HepG2 (cell line): ENCODE measurements around the gene HDGF. TPM values are rescaled to one million over a fixed set of nuclear protein-coding genes. Genes with fewer than 3 reads are reported as not detected.
A peak's percentile ranks its signal among the peaks of the same experiment; 100 is the strongest.

ENCODE experiments used
- AHR ChIP-seq: IDR thresholded peaks from 2 replicates; pipeline ENCODE4 v1.6.1; 2018; ENCODE audit warnings: missing genetic modification reagents, missing compliant biosample characterization
- FOXM1 ChIP-seq: sonication (generic); formaldehyde crosslinking; IDR thresholded peaks from 2 replicates; pipeline ENCODE4 v1.5.0; 2020; ENCODE audit warnings: missing genetic modification reagents
- GFI1 ChIP-seq: sonication (generic); formaldehyde crosslinking; IDR thresholded peaks from 2 replicates; pipeline ENCODE4 v1.5.0; 2020; ENCODE audit warnings: missing genetic modification reagents, mild to moderate bottlenecking, borderline replicate concordance
- GTF2F1 ChIP-seq: fragments of 150-350 bp; IDR thresholded peaks from 2 replicates; pipeline ENCODE4 v1.6.1; 2014; ENCODE audit warnings: low read length
- IKZF4 ChIP-seq: sonication (generic); formaldehyde crosslinking; IDR thresholded peaks from 2 replicates; pipeline ENCODE4 v1.5.1; 2020; ENCODE audit warnings: borderline replicate concordance, mild to moderate bottlenecking, low read depth, missing genetic modification reagents; ENCODE audit errors: not compliant biosample characterization
- KLF15 ChIP-seq: sonication (generic); formaldehyde crosslinking; IDR thresholded peaks from 2 replicates; pipeline ENCODE4 v1.8.1; 2023; ENCODE audit warnings: borderline replicate concordance, mild to moderate bottlenecking, inconsistent platforms, missing genetic modification reagents, mixed read lengths
- MED13 ChIP-seq: sonication (generic); formaldehyde crosslinking; IDR thresholded peaks from 2 replicates; pipeline ENCODE4 v1.5.0; 2020; ENCODE audit warnings: missing genetic modification reagents
- MYC ChIP-seq: sonication (generic); formaldehyde crosslinking; IDR thresholded peaks from 2 replicates; pipeline ENCODE4 v1.9.0; 2021; ENCODE audit warnings: missing genetic modification reagents, borderline replicate concordance
- REPIN1 ChIP-seq: sonication (generic); formaldehyde crosslinking; IDR thresholded peaks from 2 replicates; pipeline ENCODE4 v1.8.0; 2022; ENCODE audit warnings: missing genetic modification reagents, low read depth, mild to moderate bottlenecking, borderline replicate concordance
- SIX1 ChIP-seq: sonication (generic); formaldehyde crosslinking; IDR thresholded peaks from 2 replicates; pipeline ENCODE4 v1.4.0; 2020; ENCODE audit warnings: missing genetic modification reagents, borderline replicate concordance
- ZBTB3 ChIP-seq: sonication (generic); formaldehyde crosslinking; IDR thresholded peaks from 2 replicates; pipeline ENCODE4 v1.4.0; 2020; ENCODE audit warnings: low read depth, mild to moderate bottlenecking, moderate library complexity, missing genetic modification reagents, borderline replicate concordance
- ZNF3 ChIP-seq: IDR thresholded peaks from 2 replicates; pipeline ENCODE4 v1.7.0; 2017; ENCODE audit warnings: inconsistent platforms
- ZNF619 ChIP-seq: sonication (generic); formaldehyde crosslinking; IDR thresholded peaks from 2 replicates; pipeline ENCODE4 v1.4.0; 2020; ENCODE audit warnings: mild to moderate bottlenecking, missing genetic modification reagents
- ZNF782 ChIP-seq: sonication (generic); formaldehyde crosslinking; IDR thresholded peaks from 2 replicates; pipeline ENCODE4 v1.4.0; 2020; ENCODE audit warnings: missing genetic modification reagents, mild to moderate bottlenecking, borderline replicate concordance
- ZNF891 ChIP-seq: sonication (generic); formaldehyde crosslinking; IDR thresholded peaks from 2 replicates; pipeline ENCODE4 v1.5.0; 2020; ENCODE audit warnings: mild to moderate bottlenecking, missing genetic modification reagents
- ZSCAN30 ChIP-seq: sonication (generic); formaldehyde crosslinking; IDR thresholded peaks from 2 replicates; pipeline ENCODE4 v1.5.0; 2020; ENCODE audit warnings: mild to moderate bottlenecking, missing genetic modification reagents
- polyA plus RNA-seq, 8 experiments: library from polyadenylated mRNA; depleted of rRNA in 3 of 8; stranded (reverse) in 7 of 8; unstranded in 1 of 8; fragments of >200 nt; fragmentation: Illumina TruSeq in 4 of 8; extraction: Trizol in 4 of 8; gene quantifications; 2 replicates each; pipeline versions ENCODE4 v1.2.1 to v1.2.3, GENCODE V29; 2011 to 2016; ENCODE audit warnings: low read depth in 4 of 8, missing spikeins in 1 of 8, mixed read lengths in 1 of 8; ENCODE audit not compliant: insufficient read depth in 1 of 8
- total RNA-seq, 5 experiments: library from RNA; depleted of rRNA; stranded (reverse); fragments of >200 nt; fragmentation: Illumina TruSeq; extraction: Trizol; gene quantifications; 2 replicates each; pipeline ENCODE4 v1.2.3, GENCODE V29; 2016; ENCODE audit warnings: low read depth in 1 of 5
- TF ChIP-seq, protein P1 (sequence below): sonication (generic); formaldehyde crosslinking; IDR thresholded peaks from 2 replicates; pipeline ENCODE4 v1.8.0; 2022; ENCODE audit warnings: low read depth, missing genetic modification reagents
- TF ChIP-seq, protein P2 (sequence below): sonication (generic); formaldehyde crosslinking; IDR thresholded peaks from 2 replicates; pipeline ENCODE4 v1.4.0; 2020; ENCODE audit warnings: missing genetic modification reagents, borderline replicate concordance
- TF ChIP-seq, protein P3 (sequence below): IDR thresholded peaks from 2 replicates; pipeline ENCODE4 v1.6.1; 2016; ENCODE audit warnings: missing compliant biosample characterization, missing genetic modification reagents, borderline replicate concordance
- TF ChIP-seq, protein P4 (sequence below), 2 experiments: sonication (generic) in 1 of 2; formaldehyde crosslinking in 1 of 2; IDR thresholded peaks; 2 replicates each; pipeline versions ENCODE4 v1.4.0 to v1.6.1; 2018 to 2020; ENCODE audit warnings: missing genetic modification reagents in 2 of 2, borderline replicate concordance in 1 of 2, low read depth in 1 of 2, mild to moderate bottlenecking in 1 of 2, missing biosample characterization in 1 of 2
- TF ChIP-seq, protein P5 (sequence below): sonication (generic); formaldehyde crosslinking; IDR thresholded peaks from 2 replicates; pipeline ENCODE4 v1.9.0; 2021; ENCODE audit warnings: missing genetic modification reagents, mild to moderate bottlenecking, borderline replicate concordance

Gene HDGF
- total and polyA plus RNA-seq, 2 of the 13 experiments (the other 11 are each of a cell fraction or from before 2014, with no cell fraction given): 156 to 196 TPM

DNA sequence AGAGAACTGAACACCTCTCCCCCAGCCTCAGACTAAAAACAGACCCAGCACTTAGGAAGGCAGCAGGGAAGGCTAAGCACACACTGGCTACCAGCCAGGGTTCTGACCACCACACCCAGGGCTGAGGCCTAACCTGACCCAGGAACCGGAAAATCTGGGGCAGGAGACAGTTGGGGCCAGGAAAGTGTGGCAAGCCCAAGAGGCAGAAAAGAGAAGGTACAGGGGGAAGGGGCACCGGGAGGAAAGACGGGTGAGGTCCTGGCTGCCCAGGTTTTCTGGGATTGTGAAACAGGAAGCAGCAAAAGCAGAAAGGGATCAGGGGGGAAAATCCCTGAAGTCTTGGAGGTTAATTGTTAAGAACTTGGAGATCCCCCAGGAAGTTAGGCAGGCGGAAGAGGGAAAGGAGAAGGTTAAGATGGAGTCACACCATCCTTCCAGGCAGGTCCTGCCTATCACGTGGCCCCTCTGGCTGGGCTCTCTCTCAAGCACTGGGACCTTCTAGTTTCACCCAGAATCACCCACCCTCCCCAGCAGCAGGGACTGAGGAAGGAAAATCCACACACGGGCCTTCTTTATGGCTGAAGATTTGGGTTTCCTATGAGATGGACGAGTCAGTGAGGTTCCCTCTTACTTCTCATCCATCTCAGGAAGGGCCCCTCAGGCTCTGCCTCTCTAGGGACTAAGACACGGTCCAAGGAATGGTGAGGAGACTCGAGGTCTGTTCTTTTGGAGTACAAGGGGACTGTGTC, 2.6 kb downstream of the HDGF start (continued):
- TF ChIP-seq, protein P1, sequence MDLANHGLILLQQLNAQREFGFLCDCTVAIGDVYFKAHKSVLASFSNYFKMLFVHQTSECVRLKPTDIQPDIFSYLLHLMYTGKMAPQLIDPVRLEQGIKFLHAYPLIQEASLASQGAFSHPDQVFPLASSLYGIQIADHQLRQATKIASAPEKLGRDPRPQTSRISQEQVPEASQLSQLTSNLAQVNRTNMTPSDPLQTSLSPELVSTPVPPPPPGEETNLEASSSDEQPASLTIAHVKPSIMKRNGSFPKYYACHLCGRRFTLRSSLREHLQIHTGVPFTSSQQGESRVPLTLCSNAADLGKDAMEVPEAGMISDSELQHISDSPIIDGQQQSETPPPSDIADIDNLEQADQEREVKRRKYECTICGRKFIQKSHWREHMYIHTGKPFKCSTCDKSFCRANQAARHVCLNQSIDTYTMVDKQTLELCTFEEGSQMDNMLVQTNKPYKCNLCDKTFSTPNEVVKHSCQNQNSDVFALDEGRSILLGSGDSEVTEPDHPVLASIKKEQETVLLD (CRISPR knock-in tag): no peak
- no peak for TF ChIP-seq ZNF619 (CRISPR knock-in tag)
- no peak for TF ChIP-seq ZNF782 (CRISPR knock-in tag)
- TF ChIP-seq GTF2F1: no peak
- no peak; the same call in 1 of the 2 replicates for TF ChIP-seq MYC (CRISPR knock-in tag)
- no peak for TF ChIP-seq GFI1
- TF ChIP-seq, protein P2, sequence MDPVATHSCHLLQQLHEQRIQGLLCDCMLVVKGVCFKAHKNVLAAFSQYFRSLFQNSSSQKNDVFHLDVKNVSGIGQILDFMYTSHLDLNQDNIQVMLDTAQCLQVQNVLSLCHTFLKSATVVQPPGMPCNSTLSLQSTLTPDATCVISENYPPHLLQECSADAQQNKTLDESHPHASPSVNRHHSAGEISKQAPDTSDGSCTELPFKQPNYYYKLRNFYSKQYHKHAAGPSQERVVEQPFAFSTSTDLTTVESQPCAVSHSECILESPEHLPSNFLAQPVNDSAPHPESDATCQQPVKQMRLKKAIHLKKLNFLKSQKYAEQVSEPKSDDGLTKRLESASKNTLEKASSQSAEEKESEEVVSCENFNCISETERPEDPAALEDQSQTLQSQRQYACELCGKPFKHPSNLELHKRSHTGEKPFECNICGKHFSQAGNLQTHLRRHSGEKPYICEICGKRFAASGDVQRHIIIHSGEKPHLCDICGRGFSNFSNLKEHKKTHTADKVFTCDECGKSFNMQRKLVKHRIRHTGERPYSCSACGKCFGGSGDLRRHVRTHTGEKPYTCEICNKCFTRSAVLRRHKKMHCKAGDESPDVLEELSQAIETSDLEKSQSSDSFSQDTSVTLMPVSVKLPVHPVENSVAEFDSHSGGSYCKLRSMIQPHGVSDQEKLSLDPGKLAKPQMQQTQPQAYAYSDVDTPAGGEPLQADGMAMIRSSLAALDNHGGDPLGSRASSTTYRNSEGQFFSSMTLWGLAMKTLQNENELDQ (CRISPR knock-in tag): no peak
- TF ChIP-seq, protein P3, sequence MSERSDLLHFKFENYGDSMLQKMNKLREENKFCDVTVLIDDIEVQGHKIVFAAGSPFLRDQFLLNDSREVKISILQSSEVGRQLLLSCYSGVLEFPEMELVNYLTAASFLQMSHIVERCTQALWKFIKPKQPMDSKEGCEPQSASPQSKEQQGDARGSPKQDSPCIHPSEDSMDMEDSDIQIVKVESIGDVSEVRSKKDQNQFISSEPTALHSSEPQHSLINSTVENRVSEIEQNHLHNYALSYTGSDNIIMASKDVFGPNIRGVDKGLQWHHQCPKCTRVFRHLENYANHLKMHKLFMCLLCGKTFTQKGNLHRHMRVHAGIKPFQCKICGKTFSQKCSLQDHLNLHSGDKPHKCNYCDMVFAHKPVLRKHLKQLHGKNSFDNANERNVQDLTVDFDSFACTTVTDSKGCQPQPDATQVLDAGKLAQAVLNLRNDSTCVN: no peak
- no peak for TF ChIP-seq REPIN1 (CRISPR knock-in tag)
- TF ChIP-seq, protein P4, sequence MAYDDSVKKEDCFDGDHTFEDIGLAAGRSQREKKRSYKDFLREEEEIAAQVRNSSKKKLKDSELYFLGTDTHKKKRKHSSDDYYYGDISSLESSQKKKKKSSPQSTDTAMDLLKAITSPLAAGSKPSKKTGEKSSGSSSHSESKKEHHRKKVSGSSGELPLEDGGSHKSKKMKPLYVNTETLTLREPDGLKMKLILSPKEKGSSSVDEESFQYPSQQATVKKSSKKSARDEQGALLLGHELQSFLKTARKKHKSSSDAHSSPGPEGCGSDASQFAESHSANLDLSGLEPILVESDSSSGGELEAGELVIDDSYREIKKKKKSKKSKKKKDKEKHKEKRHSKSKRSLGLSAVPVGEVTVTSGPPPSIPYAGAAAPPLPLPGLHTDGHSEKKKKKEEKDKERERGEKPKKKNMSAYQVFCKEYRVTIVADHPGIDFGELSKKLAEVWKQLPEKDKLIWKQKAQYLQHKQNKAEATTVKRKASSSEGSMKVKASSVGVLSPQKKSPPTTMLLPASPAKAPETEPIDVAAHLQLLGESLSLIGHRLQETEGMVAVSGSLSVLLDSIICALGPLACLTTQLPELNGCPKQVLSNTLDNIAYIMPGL (CRISPR knock-in tag; IDR thresholded peaks at IDR 0.05; ENCODE audit: borderline replicate concordance in 1 of 2, low read depth in 1 of 2): no peak
- TF ChIP-seq IKZF4 (CRISPR knock-in tag): no peak
- no peak for TF ChIP-seq FOXM1 (CRISPR knock-in tag)
- TF ChIP-seq ZSCAN30 (CRISPR knock-in tag): no peak
- no peak for TF ChIP-seq ZNF3 (CRISPR knock-in tag)
- TF ChIP-seq, protein P5, sequence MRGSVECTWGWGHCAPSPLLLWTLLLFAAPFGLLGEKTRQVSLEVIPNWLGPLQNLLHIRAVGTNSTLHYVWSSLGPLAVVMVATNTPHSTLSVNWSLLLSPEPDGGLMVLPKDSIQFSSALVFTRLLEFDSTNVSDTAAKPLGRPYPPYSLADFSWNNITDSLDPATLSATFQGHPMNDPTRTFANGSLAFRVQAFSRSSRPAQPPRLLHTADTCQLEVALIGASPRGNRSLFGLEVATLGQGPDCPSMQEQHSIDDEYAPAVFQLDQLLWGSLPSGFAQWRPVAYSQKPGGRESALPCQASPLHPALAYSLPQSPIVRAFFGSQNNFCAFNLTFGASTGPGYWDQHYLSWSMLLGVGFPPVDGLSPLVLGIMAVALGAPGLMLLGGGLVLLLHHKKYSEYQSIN (CRISPR knock-in tag): no peak
- no peak for TF ChIP-seq AHR (CRISPR knock-in tag)
- TF ChIP-seq MED13: no peak
- TF ChIP-seq SIX1: no peak
- no peak for TF ChIP-seq KLF15 (CRISPR knock-in tag)
- no peak for TF ChIP-seq ZBTB3 (CRISPR knock-in tag)
- peak; percentile 68; the same call in 1 of the 2 replicates for TF ChIP-seq ZNF891 (CRISPR knock-in tag)
